Measurements from ENCODE around the gene ZNF609.

DNA sequence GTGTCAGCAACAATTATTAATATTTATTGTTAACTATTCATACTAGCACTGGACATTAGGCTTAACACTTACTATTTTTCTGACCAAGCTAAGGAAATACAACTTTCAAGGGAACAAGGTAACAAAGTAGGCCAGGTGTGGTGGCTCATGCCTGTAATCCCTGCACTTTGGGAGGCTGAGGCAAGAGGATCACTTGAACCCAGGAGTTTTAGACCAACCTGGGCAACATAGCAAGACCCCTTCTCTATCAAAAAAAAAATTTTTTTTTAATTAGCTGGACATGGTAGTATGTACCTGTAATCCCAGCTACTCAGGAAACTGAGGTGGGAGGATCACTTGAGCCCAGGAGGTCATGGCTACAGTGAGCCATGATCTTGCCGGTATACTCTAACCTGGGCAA, 183.3 kb downstream of the ZNF609 start:
- TF ChIP-seq, protein P1, sequence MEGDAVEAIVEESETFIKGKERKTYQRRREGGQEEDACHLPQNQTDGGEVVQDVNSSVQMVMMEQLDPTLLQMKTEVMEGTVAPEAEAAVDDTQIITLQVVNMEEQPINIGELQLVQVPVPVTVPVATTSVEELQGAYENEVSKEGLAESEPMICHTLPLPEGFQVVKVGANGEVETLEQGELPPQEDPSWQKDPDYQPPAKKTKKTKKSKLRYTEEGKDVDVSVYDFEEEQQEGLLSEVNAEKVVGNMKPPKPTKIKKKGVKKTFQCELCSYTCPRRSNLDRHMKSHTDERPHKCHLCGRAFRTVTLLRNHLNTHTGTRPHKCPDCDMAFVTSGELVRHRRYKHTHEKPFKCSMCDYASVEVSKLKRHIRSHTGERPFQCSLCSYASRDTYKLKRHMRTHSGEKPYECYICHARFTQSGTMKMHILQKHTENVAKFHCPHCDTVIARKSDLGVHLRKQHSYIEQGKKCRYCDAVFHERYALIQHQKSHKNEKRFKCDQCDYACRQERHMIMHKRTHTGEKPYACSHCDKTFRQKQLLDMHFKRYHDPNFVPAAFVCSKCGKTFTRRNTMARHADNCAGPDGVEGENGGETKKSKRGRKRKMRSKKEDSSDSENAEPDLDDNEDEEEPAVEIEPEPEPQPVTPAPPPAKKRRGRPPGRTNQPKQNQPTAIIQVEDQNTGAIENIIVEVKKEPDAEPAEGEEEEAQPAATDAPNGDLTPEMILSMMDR (IDR thresholded peaks at IDR 0.05; ENCODE audit: low read depth, low read length), result no peak
- TF ChIP-seq EZH2phosphoT487 (IDR thresholded peaks at IDR 0.05; ENCODE audit: low read depth), result no peak
